CD14-positive monocyte (primary cell): ENCODE results near the gene RAPH1. TPM values are rescaled to one million over a fixed set of nuclear protein-coding genes. Genes with fewer than 3 reads are reported as not detected.

Source experiments
- DNase-seq, 3 donors: peaks; one replicate each; pipeline ENCODE4 v3.0.0-alpha.2; 2011 to 2022
- H2AFZ ChIP-seq: 2 replicates; pipeline ENCODE4 v1.6.0; 2012; ENCODE audit warnings: mild to moderate bottlenecking, low read depth, low read length, inconsistent platforms; ENCODE audit not compliant: insufficient read depth, poor library complexity, severe bottlenecking
- H3K27ac ChIP-seq, 2 donors: 1 replicate in 1 of 2; 2 replicates in 1 of 2; pipeline ENCODE4 v1.5.1; 2012 to 2013; ENCODE audit warnings: low read length in 2 of 2, control low read depth in 1 of 2, inconsistent platforms in 1 of 2, low read depth in 1 of 2, mild to moderate bottlenecking in 1 of 2
- H3K27me3 ChIP-seq, 2 donors: one replicate each; pipeline versions ENCODE4 v1.6.0 to v1.6.1; 2011 to 2013; ENCODE audit warnings: low read length in 2 of 2; ENCODE audit not compliant: control insufficient read depth in 2 of 2, insufficient read depth in 2 of 2
- H3K36me3 ChIP-seq, 2 donors: replicated peaks in 1 of 2; 1 replicate in 1 of 2; 2 replicates in 1 of 2; pipeline versions ENCODE4 v1.5.1 to v1.6.1; 2012 to 2013; ENCODE audit warnings: low read length in 2 of 2, control low read depth in 1 of 2, inconsistent platforms in 1 of 2, mild to moderate bottlenecking in 1 of 2; ENCODE audit not compliant: insufficient read depth in 2 of 2, control insufficient read depth in 1 of 2
- H3K4me1 ChIP-seq, 2 donors: 1 replicate in 1 of 2; 2 replicates in 1 of 2; pipeline versions ENCODE4 v1.5.1 to v1.6.1; 2012 to 2013; ENCODE audit warnings: low read length in 2 of 2, control low read depth in 1 of 2, inconsistent platforms in 1 of 2, mild to moderate bottlenecking in 1 of 2, moderate library complexity in 1 of 2; ENCODE audit not compliant: insufficient read depth in 2 of 2, control insufficient read depth in 1 of 2
- H3K4me2 ChIP-seq: replicated peaks from 2 replicates; pipeline ENCODE3; 2012; ENCODE audit warnings: low read length, moderate library complexity, mild to moderate bottlenecking; ENCODE audit not compliant: poor library complexity, severe bottlenecking; ENCODE audit errors: extremely low read depth
- H3K4me3 ChIP-seq, 3 experiments: fragments of 200-600 bp in 1 of 3; sonication (generic) in 1 of 3; replicated peaks in 1 of 3; 1 replicate in 2 of 3; 2 replicates in 1 of 3; pipeline ENCODE4 v1.5.1; 2011 to 2013; ENCODE audit warnings: low read length in 3 of 3, mild to moderate bottlenecking in 3 of 3, control low read depth in 2 of 3, low read depth in 2 of 3, inconsistent platforms in 1 of 3, moderate library complexity in 1 of 3
- H3K79me2 ChIP-seq: 2 replicates; pipeline ENCODE4 v1.6.0; 2012; ENCODE audit warnings: mild to moderate bottlenecking, control low read depth, inconsistent platforms, low read length, moderate library complexity; ENCODE audit not compliant: insufficient read depth
- H3K9ac ChIP-seq: 2 replicates; pipeline ENCODE4 v1.6.0; 2017; ENCODE audit warnings: low read length, mild to moderate bottlenecking; ENCODE audit not compliant: insufficient read depth, poor library complexity, severe bottlenecking
- H3K9me3 ChIP-seq, 2 donors: replicated peaks in 1 of 2; 1 replicate in 1 of 2; 2 replicates in 1 of 2; pipeline versions ENCODE4 v1.5.1 to v1.6.1; 2012 to 2013; ENCODE audit warnings: low read length in 2 of 2, control low read depth in 1 of 2; ENCODE audit not compliant: control insufficient read depth in 1 of 2, insufficient read depth in 1 of 2
- H4K20me1 ChIP-seq: 2 replicates; pipeline ENCODE4 v1.6.0; 2012; ENCODE audit warnings: mild to moderate bottlenecking, low read length, control low read depth, moderate library complexity; ENCODE audit not compliant: insufficient read depth
- H3K27ac Mint-ChIP-seq, 7 donors: one replicate each; pipeline ENCODE4 v1.8.0; 2020; ENCODE audit warnings: mild to moderate bottlenecking in 7 of 7, mixed read lengths in 7 of 7, moderate library complexity in 6 of 7, inconsistent platforms in 2 of 7
- H3K27me3 Mint-ChIP-seq, 3 donors: one replicate each; pipeline ENCODE4 v1.8.0; 2021 to 2022; ENCODE audit warnings: low read depth in 3 of 3, mild to moderate bottlenecking in 3 of 3, mixed read lengths in 3 of 3, moderate library complexity in 3 of 3, inconsistent platforms in 1 of 3
- H3K36me3 Mint-ChIP-seq, 2 donors: one replicate each; pipeline ENCODE4 v1.8.0; 2020; ENCODE audit warnings: mixed read lengths in 2 of 2, inconsistent platforms in 1 of 2, mild to moderate bottlenecking in 1 of 2
- H3K4me1 Mint-ChIP-seq: one replicate; pipeline ENCODE4 v1.8.0; 2020; ENCODE audit warnings: mild to moderate bottlenecking, mixed read lengths
- H3K4me3 Mint-ChIP-seq, 2 donors: one replicate each; pipeline ENCODE4 v1.8.0; 2020; ENCODE audit warnings: mild to moderate bottlenecking in 2 of 2, mixed read lengths in 2 of 2, moderate library complexity in 1 of 2
- H3K9me3 Mint-ChIP-seq, 7 donors: one replicate each; pipeline ENCODE4 v1.8.0; 2020 to 2022; ENCODE audit warnings: mixed read lengths in 7 of 7, mild to moderate bottlenecking in 6 of 7, moderate library complexity in 6 of 7, inconsistent platforms in 2 of 7
- WGBS: methylation state at CpG from one replicate; pipeline ENCODE4 v1.1.5; 2013; ENCODE audit warnings: missing lambda C conversion rate; ENCODE audit not compliant: insufficient coverage; 5-methylcytosine and 5-hydroxymethylcytosine counted together
- intact Hi-C, 2 donors: fragments of 100-400 bp; cut with micrococcal nuclease; formaldehyde crosslinking; loops; one replicate each; pipeline versions ENCODE4 v1.15.0 to v1.15.1; 2023
- polyA plus RNA-seq, 3 donors: library from polyadenylated mRNA; depleted of rRNA in 1 of 3; unstranded in 2 of 3; stranded (reverse) in 1 of 3; fragments of 300-500 nt in 2 of 3; fragments of >200 nt in 1 of 3; fragmentation: Illumina TruSeq in 2 of 3; gene quantifications; 1 replicate in 2 of 3; 2 replicates in 1 of 3; pipeline ENCODE4 v1.2.3, GENCODE V29; 2012 to 2021
- TF ChIP-seq, protein P1 (sequence below): fragments of 200-600 bp; IDR thresholded peaks from one replicate; pipeline ENCODE4 v1.8.0; 2022; ENCODE audit warnings: antibody characterized with exemption, mild to moderate bottlenecking

RAPH1 gene
- polyA plus RNA-seq, 3 donors: 3.8 to 5.1 (median 4.5) TPM

- H3K4me2 ChIP-seq: no peak overlapping the region
- Mint-ChIP-seq H3K4me3 (no peak overlapping the region), H3K27ac (no peak overlapping the region), H3K9me3 (peaks cover 0 to 8% (median 4%) of the 10 kb centered on the region in 7 donors), H3K36me3 (peaks cover 6 to 7% of the 10 kb centered on the region in 2 donors), H3K4me1 (peaks cover 3% of the 10 kb centered on the region), H3K27me3 (peaks cover 0 to 3% (median 0%) of the 10 kb centered on the region in 3 donors)
- H3K9ac ChIP-seq: no peak overlapping the region
- WGBS: 100% methylated on average over 1 of the region's 2 CpGs
- no peaks in the 10 kb centered on the region for H3K36me3 ChIP-seq
- H2AFZ ChIP-seq: no peak overlapping the region
- H3K4me3 ChIP-seq: no peak overlapping the region
- no peaks in the 10 kb centered on the region for H3K4me1 ChIP-seq
- DNase-seq: no peak
- intact Hi-C loops: no loop called here
- no peaks in the 10 kb centered on the region for H4K20me1 ChIP-seq
- H3K79me2 ChIP-seq: no peaks in the 10 kb centered on the region
- peaks cover 0 to 3% of the 10 kb centered on the region in 2 donors for H3K9me3 ChIP-seq
- TF ChIP-seq, protein P1, sequence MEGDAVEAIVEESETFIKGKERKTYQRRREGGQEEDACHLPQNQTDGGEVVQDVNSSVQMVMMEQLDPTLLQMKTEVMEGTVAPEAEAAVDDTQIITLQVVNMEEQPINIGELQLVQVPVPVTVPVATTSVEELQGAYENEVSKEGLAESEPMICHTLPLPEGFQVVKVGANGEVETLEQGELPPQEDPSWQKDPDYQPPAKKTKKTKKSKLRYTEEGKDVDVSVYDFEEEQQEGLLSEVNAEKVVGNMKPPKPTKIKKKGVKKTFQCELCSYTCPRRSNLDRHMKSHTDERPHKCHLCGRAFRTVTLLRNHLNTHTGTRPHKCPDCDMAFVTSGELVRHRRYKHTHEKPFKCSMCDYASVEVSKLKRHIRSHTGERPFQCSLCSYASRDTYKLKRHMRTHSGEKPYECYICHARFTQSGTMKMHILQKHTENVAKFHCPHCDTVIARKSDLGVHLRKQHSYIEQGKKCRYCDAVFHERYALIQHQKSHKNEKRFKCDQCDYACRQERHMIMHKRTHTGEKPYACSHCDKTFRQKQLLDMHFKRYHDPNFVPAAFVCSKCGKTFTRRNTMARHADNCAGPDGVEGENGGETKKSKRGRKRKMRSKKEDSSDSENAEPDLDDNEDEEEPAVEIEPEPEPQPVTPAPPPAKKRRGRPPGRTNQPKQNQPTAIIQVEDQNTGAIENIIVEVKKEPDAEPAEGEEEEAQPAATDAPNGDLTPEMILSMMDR: no peak
- H3K27me3 ChIP-seq: no peaks in the 10 kb centered on the region
- no peak overlapping the region for H3K27ac ChIP-seq
Measured at GRCh38 chr2:203400805-203401585, 134.1 kb downstream of the RAPH1 start.

- Mint-ChIP-seq H3K27me3 (peaks cover 0 to 2% (median 0%) of the 10 kb centered on the region in 3 donors), H3K4me1 (peaks cover 3% of the 10 kb centered on the region), H3K27ac (no peak overlapping the region), H3K9me3 (peaks cover 0 to 8% (median 4%) of the 10 kb centered on the region in 7 donors), H3K36me3 (peaks cover 8 to 15% of the 10 kb centered on the region in 2 donors), H3K4me3 (no peak overlapping the region)
- Histone ChIP-seq H3K9ac (no peak overlapping the region), H3K4me3 (no peak overlapping the region), H3K9me3 (peaks cover 0 to 3% of the 10 kb centered on the region in 2 donors), H2AFZ (no peak overlapping the region), H3K4me1 (no peaks in the 10 kb centered on the region), H3K79me2 (no peaks in the 10 kb centered on the region), H3K27ac (no peak overlapping the region), H3K4me2 (no peak overlapping the region), H3K36me3 (no peaks in the 10 kb centered on the region), H3K27me3 (no peaks in the 10 kb centered on the region), H4K20me1 (no peaks in the 10 kb centered on the region)
- no peak for DNase-seq
- no CpG with 5 or more reads among the region's 1 CpG for WGBS
- TF ChIP-seq, protein P1: no peak
- intact Hi-C loops: no loop called here
Measured at GRCh38 chr2:203399031-203399430, 136.1 kb downstream of the RAPH1 start.
